GM23338 (cell line): ENCODE data around the gene VPS37B. TPM values are rescaled to one million over a fixed set of nuclear protein-coding genes. Genes with fewer than 3 reads are reported as not detected.

Experiments used
- CREB1 ChIP-seq: fragments of 250-450 bp; sonication (Bioruptor Pico); IDR thresholded peaks from 2 replicates; pipeline ENCODE4 v1.5.0; 2020; ENCODE audit warnings: low read depth, mild to moderate bottlenecking, moderate library complexity
- EZH2 ChIP-seq: fragments of 200-600 bp; sonication (generic); IDR thresholded peaks from one replicate; pipeline ENCODE4 v1.8.0; 2017; ENCODE audit warnings: antibody characterized with exemption, mild to moderate bottlenecking, low read depth; ENCODE audit not compliant: unreplicated experiment
- REST ChIP-seq: IDR thresholded peaks from one replicate; pipeline ENCODE4 v1.6.1; 2018; ENCODE audit warnings: antibody characterized with exemption; ENCODE audit not compliant: unreplicated experiment
- ZNF114 ChIP-seq: fragments of 250-450 bp; sonication (Bioruptor Pico); IDR thresholded peaks from 2 replicates; pipeline ENCODE4 v1.5.0; 2020; ENCODE audit warnings: mild to moderate bottlenecking, moderate library complexity
- ZNF331 ChIP-seq: fragments of 250-450 bp; sonication (Bioruptor Pico); IDR thresholded peaks from 2 replicates; pipeline ENCODE4 v1.5.0; 2020; ENCODE audit warnings: low read depth, mild to moderate bottlenecking, moderate library complexity
- ZNF462 ChIP-seq: fragments of 250-450 bp; sonication (Bioruptor Pico); IDR thresholded peaks from 2 replicates; pipeline ENCODE4 v1.5.0; 2020; ENCODE audit warnings: mild to moderate bottlenecking, moderate library complexity
- polyA plus RNA-seq: library from polyadenylated mRNA; unstranded; fragments of >200 nt; fragmentation: Nextera tagmentation; extraction: Ambion mirVana; gene quantifications from 2 replicates; pipeline ENCODE4 v1.2.1, GENCODE V29; 2016
- total RNA-seq: library from RNA; depleted of rRNA; stranded (reverse); fragments of >200 nt; shearing (Covaris generic); gene quantifications from 2 replicates; pipeline ENCODE4 v1.2.3, GENCODE V29; 2014

The VPS37B gene
- total and polyA plus RNA-seq, 2 experiments from 2014 or later: 6.7 to 10.9 TPM

- TF ChIP-seq ZNF462 (CRISPR knock-in tag) (no peak), ZNF331 (CRISPR knock-in tag) (no peak), REST (no peak), EZH2 (no peak), CREB1 (CRISPR knock-in tag) (no peak), ZNF114 (no peak)
Measured at GRCh38 chr12:122929148-122929538, 33.2 kb upstream of the VPS37B start (continued).
